ENCODE results near the gene CHI3L2.
"Not testable (repeated sequence)": the region's sequence is repeated elsewhere in the genome, so short reads cannot be mapped to it uniquely, and the experiment has no call there.

The CHI3L2 gene

DNA sequence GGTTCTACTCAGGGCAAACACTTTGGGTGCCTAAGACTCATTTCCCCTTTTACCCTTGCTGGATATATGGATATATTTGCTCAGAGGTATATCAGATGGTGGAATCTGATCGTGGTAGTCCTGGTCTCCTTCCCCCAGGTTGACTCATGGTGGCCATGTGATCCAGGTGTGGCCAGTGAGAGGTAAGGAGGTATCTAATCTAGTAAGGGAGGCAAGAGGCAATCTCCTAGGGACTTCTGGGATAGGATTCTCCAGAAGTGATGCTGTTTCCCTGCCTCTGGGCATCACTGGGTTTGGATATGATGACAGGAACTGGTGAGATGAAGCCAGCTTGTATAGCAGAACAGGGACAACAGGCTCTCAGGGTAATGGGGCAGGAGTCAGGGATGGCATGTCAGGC lies 18.6 kb upstream of the CHI3L2 start:
- no peak overlapping the region for H3K4me3 ChIP-seq (ENCODE audit: low read depth, low read length)
- TF ChIP-seq, protein P1, sequence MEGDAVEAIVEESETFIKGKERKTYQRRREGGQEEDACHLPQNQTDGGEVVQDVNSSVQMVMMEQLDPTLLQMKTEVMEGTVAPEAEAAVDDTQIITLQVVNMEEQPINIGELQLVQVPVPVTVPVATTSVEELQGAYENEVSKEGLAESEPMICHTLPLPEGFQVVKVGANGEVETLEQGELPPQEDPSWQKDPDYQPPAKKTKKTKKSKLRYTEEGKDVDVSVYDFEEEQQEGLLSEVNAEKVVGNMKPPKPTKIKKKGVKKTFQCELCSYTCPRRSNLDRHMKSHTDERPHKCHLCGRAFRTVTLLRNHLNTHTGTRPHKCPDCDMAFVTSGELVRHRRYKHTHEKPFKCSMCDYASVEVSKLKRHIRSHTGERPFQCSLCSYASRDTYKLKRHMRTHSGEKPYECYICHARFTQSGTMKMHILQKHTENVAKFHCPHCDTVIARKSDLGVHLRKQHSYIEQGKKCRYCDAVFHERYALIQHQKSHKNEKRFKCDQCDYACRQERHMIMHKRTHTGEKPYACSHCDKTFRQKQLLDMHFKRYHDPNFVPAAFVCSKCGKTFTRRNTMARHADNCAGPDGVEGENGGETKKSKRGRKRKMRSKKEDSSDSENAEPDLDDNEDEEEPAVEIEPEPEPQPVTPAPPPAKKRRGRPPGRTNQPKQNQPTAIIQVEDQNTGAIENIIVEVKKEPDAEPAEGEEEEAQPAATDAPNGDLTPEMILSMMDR (IDR thresholded peaks at IDR 0.05; ENCODE audit: low read depth, low read length), result no peak

DNA sequence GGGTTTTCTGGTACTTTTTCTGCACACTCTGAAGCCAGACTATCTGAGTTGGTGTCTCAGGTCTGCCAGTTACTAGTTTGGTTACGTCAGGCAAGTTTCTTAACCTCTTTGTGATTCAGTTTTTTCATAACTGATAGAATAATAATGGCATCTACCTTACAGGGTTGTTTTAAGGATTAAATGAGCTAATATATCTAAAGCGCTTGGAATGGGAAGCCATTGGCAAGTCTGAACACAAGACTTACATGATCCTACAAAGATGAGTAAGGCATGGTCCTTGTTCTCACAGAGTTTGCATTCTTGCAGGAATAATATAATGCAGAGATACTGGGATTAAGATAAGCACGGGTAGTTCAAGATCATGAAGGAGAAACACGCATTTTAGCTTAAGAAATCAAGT lies 17.9 kb upstream of the CHI3L2 start:
- TF ChIP-seq, protein P1 (IDR thresholded peaks at IDR 0.05; ENCODE audit: low read depth, low read length), result no peak
- H3K4me3 ChIP-seq (ENCODE audit: low read depth, low read length), result no peak overlapping the region

DNA sequence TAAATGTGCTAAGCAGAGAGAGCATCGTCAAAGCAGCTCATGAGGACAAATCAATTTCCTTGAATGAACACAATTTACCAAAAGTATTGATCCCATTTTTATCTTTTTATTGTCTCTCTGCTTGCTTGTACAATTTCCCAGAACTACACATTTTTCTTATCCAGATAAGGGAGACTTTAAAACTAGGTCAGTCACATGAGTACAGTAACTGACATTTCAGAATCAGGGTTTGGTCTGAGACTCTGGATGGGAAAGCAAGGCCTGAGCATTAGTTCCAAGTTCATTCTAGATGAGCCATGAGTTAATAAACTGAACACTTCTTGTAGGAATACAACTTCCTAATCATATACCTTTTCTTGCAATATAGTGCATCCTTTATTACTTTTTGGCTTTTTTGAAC lies 15.6 kb upstream of the CHI3L2 start:
- H3K4me3 ChIP-seq (ENCODE audit: low read depth, low read length), result no peak overlapping the region
- TF ChIP-seq, protein P1 (IDR thresholded peaks at IDR 0.05; ENCODE audit: low read depth, low read length), result no peak

DNA sequence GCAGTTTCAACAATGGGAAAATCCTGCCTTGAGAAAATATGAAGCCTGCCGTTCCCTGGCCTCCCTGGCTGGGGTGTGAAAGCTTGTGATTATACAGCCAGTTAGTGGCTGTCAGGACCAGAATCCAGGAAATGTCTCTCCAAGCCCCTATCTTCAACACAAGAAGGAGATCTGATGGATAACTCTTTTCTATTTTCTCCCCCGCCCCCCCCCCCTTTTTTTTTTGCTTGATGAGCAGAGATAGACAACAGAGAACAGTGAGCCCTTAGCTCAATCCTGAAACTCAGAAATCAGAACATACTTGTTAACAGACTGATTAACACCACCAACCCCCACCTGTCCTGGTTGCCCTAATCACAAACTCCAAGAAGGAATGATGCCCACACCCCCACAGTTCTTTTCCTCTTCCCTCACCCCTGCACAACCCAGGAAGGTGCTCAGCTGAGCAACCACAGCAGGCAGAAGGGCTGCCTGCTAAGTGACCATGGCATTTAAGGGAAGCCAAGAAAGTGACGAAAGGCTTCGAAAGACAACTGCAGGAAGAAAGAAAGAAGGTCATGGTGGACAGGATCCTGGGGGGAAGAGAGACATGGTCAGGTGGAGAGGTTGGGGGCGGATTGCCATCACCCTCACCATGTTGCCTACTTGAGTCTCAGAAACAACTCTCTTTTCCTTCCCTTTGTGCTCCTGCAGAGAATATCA lies 14.7 kb upstream of the CHI3L2 start:
- TF ChIP-seq, protein P1 (IDR thresholded peaks at IDR 0.05; ENCODE audit: low read depth, low read length), result no peak
- no peak overlapping the region for H3K4me3 ChIP-seq (ENCODE audit: low read depth, low read length)

DNA sequence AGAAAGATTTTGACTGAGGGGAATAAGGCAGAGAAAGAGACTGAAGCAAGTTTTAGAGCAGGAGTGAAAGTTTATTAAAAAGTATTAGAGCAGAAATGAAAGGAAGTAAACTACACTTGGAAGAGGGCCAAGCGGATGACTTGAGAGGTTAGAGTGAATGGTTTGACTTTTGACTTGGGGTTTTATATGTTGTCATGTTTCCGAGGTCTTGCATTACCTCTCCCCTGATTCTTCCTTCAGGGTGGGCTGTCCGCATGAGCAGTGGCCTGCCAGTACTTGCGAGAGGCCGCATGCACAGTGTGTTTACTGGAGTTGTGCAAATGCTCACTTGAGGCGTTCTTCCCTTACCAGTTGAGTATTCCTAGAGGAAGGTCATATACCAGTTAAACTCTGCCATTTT lies 14.1 kb upstream of the CHI3L2 start:
- H3K4me3 ChIP-seq (ENCODE audit: low read depth, low read length), result no peak overlapping the region
- TF ChIP-seq, protein P1 (IDR thresholded peaks at IDR 0.05; ENCODE audit: low read depth, low read length), result no peak

DNA sequence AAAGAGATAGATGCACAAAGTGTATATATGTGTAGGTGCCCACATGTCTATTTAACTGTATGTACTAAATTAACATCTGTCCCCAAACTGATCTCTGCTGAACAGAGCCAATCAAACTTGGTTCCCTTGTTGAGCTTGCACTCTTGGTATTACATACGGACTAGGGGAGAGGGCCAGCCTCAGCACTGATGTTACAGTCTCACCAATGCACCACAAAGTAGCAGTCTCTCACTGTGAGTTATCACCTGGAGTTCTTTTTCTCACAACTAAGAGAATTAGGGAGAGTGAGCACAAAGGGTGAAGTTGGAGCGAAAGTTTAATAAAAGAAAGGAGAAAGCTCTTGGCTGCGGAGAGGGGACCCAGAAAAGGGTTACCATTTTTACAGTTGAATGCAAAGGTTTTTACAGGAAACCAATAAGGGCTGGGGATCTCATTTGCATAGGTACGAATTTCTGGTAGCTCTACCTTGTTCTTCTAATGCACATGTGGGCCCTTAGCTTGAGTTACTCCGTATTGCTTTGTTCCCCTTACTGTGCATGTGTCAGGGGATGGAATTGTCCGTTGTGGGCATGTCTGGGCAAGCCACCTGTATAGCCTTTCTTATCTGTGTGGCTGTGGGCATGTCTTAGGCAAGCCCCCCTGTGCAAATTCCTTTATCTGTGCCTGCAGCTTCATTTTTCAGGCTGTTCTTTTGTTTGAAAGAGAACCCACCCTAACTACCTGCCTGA lies 13.3 kb upstream of the CHI3L2 start:
- H3K4me3 ChIP-seq (ENCODE audit: low read depth, low read length), result no peak overlapping the region
- TF ChIP-seq, protein P1 (IDR thresholded peaks at IDR 0.05; ENCODE audit: low read depth, low read length), result no peak

DNA sequence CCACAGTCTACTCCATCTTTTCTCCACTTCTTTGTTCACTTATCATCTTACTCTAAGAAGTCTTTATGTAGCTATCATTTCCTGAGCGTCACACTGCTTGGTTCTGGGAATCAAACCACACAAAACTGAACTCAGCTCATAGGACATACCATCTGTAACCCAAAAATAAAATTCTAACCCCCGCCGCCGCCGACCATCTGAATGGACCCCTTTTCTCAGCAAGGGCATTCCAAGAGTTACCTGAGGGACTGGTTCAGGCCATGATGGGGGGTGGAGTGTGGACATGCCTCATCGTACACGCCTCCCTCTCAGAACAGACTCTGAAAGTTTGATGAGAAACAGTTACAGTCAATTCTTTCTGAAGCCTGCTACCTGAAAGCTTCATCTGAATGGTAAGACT lies 12.6 kb upstream of the CHI3L2 start:
- no peak overlapping the region for H3K4me3 ChIP-seq (ENCODE audit: low read depth, low read length)
- TF ChIP-seq, protein P1 (IDR thresholded peaks at IDR 0.05; ENCODE audit: low read depth, low read length), result no peak

DNA sequence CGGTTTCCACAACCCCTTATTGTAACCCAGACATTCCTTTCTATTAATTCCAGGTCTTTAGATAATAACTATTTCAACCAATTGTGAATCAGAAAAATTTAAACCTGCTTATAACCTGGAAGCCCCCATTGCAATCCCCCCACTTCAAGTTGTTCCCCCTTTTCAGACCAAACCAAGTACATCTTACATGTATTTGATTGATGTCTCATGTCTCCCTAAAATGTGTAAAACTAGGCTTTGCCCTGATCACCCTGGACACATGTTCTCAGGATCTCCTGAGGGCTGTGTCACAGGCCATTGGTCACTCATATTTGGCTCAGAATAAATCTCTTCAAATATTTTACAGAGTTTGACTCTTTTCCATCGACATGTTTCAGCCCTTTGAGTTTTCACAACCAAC lies 12.2 kb upstream of the CHI3L2 start:
- H3K4me3 ChIP-seq (ENCODE audit: low read depth, low read length), result not testable (repeated sequence)

Data from WI38 (cell line).